Stimulated activated CD4-positive, alpha-beta T cell treated with anti-CD3 and anti-CD28 coated beads, Interleukin-2, amount 100 ng/mL, for 48 hours (primary cell): ENCODE data around the gene GLRA3.
"Not testable (repeated sequence)": the region's sequence is repeated elsewhere in the genome, so short reads cannot be mapped to it uniquely, and the experiment has no call there.

ENCODE experiments used
- DNase-seq, 2 donors: peaks; one replicate each; pipeline ENCODE4 v3.0.0-alpha.2; 2020

Gene GLRA3

DNA sequence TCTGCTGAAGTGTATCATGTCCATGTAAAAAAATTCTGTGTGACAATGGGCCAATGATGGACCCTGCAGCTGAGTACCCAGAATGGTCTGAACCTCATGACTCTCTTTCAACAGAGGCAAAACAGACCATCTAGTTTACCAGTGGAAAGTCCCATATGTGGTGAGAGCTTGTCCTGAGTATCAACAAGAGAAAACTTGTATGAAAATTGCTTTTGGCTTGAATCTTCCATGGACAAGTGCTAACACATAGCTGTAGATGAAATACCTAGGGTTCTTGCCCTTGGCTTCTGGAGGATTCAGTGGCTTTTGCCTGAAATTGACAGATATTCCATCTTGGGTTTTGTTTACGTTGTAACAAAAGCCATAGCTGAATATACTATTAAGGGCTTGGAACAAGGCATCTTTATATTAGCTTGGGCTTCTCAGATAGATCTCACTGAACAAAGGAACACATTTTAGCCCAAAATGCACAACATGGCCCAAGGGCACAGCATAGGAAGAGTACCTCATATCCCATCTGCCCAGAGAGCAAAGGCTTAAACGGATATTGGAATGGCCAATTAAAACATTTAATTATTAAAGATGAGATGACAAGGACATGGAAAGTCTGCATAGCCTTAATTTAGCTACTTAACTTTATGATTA, 178.2 kb downstream of the GLRA3 start:
- no peak for DNase-seq

DNA sequence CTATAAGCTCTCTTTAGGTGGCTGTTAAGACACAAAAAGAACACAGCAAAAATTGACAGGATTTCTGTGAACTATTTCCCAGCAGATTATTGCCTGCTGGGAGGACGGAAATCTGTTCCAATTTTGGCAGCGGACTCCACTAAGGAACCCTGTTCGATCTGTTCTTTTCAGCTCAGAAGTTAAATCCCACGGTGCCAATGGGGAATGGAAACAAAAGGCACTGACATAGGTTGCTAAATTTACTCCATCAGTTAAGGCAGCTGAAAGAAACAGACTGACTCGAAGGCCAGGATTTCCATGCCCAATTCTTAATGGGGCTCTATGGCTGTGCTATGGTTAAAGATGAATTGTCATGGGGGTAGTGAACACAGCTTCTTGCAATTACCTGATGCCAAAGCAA, 180.2 kb downstream of the GLRA3 start:
- DNase-seq, result no peak

DNA sequence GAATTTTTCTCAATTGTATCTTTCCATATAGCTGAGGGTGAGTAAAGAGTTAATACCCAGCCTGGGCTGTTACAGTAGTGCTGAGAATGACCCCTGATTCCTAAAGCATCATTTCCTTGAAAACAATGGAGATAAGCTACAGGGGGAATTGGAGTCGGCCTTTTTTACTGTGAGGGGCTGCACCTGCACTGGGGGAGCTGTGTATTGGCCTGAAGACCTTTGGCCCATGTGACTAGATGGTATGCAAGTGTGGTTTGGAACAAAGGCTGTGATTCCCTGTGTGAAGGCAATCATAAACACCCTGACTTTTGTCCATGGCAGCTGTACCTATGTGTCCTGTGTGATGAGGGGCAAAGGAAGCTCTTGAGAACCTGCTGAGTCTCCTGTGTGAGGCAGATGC, 182.7 kb downstream of the GLRA3 start:
- DNase-seq, result no peak

DNA sequence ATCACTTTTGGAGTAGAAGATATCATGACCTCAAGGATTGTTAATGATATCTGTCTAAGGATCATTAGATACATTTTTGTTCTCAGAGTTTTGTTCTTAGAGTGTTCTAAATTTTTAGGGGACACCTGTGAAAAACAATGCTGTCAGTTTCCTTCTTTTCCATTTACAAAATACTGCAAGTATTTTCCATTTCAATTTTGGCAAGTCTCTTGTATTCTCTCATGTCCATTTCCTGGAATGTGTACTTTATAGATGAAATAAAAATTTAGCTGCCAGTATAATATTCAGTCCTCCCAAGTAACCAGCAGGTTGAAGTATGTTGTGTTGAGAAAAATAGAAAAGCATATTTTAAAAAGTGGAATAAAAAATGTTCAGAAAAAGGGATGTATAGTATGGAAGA, 188.9 kb downstream of the GLRA3 start:
- no peak for DNase-seq

DNA sequence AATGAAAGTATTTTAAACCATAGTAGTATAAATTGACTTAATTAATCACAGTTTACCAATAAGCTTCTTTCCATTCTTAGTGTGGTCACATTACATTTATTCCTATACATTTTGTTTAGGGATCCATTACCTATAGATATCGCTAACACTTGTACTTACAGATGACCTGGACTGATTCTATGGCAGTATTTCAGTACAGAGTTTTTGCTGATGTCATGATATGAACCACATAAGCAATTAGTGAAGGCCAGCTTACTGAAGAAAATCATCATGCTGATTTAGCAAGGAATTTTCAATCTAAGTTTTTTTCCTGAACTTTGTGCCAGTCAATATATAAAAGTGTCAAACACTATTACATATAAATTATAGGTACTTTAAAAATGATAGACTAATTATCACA, 193.3 kb downstream of the GLRA3 start:
- no peak for DNase-seq

DNA sequence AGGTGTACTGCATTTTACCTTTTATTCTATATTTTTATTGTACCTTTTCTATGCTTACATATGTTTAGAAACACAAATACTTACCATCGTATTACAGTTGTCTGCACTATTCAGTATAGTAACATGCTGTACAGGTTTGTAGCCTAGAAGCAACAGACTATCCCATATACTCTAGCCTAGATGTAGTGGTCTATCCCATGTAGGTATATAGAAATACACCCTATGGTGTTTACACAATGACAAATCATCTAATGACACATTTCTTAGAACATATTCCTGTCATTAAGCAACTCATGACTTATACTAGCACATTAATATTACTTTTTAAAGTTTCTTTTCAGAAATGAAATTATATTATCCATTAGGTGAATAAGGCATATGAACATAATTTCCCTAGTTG, 195.6 kb downstream of the GLRA3 start:
- no peak for DNase-seq

DNA sequence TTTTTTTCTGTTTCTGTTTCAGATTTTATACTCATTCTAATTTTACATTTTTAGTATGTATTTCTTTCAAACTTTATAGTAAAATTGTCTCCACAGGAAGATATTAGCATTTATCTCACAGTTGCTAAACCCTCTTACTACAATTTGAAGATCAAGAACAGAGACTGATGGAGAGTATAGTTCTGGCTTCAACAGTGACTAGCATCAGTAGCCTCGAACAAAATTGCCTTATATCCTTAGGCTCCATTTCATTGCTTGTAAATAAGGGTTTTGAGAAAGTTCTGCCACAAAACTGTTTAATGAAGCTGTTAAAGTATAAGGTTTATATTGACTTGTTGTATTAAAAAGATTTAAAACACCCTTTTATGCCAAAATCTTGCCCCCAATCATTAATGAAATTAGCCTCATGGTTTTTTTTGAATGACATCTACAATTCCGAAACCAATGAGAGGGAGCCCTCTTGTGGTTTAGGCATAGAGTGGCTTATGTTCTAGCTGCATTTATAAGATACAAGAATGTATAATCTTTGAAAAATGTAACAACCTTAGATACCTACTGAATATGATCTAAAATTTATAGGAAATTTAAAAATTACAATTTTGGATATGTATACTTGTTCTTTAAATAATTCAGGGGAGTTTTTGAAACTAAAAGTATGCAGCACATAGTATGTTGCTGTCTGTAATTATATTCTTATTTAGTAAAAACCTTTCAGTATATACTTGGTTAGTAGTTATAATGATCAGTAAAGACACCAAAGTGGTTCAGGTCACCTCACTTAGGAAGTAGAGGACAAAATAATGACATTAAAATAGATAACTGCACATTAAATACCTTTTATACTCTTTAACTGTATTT, 196.9 kb downstream of the GLRA3 start:
- no peak for DNase-seq

DNA sequence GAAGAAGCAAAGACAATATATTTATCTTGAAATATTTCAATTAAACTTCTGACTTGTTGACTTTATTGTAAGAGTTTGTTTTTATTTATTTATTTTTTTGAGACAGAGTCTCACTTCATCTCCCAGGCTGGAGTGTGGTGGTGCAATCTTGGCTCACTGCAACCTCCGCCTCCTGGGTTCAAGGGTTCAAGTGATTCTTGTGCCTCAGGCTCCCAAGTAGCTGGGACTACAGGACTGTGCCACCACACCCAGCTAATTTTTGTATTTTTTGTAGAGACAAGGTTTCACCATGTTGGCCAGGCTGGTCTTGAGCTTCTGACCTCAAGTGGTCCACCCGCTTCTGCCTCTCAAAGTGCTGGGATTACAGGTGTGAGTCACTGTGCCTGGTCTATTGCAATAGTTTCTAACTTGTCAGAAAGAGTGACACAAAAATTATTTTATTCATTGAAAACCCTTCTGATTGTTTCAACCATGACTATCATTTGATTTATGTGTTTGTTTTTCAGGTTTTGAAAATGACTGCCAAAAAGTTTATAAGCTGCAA, 199.1 kb downstream of the GLRA3 start:
- DNase-seq, result not testable (repeated sequence)

DNA sequence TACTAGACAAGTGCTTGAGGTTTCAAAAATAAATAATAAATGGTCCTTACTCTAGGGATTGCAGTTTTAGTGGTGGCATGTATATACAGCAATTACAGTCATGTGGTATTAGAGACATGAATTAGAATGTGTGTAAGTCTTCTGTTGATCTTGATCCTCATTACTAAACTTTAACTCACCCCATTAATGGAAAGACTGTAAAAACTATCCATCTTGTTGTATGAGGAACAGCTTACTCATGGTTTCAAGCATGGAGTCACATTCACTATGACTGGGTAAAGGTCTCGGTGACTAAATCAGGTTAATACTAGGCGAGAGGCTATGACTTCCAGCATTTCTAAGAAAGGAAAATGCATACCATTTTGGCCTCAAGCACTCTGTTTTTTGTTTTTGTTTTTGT, 199.8 kb downstream of the GLRA3 start:
- DNase-seq, result no peak

DNA sequence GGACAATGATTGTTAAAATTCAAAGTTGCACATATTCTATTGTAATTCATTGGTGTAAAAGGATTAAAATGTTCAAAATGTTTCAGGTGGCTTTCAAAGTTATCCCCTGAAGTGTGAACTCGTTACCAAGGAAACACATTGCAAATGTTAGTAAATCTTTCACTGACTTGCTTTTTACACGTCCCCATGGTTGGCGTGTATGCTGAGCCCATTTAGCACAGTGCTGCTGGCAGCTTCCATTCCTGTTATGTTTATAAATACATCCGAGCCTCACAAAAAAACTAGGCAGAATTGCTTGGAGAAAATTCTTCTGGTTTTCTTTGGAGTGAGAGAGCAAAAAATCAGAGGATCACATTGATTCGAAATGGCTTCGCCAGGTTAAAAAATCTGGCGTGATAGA, 200.9 kb downstream of the GLRA3 start:
- DNase-seq, result no peak

DNA sequence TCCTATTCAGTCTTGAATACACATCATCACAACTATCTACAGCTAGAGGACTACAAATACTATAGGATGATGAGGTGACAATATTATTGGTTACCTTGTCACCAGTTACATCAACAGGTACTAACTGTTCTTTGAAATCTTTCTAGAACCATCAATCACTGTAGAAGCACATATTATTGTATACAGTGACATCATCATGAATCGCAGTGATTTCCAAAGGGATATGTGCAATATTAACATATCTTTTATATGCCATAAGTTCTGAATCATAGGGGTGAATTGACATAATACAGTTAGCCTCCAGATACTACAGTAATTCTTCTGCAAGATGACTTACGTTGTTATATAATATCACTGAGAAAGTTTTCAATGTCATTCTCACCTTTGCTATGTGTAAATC, 201.6 kb downstream of the GLRA3 start:
- no peak for DNase-seq

DNA sequence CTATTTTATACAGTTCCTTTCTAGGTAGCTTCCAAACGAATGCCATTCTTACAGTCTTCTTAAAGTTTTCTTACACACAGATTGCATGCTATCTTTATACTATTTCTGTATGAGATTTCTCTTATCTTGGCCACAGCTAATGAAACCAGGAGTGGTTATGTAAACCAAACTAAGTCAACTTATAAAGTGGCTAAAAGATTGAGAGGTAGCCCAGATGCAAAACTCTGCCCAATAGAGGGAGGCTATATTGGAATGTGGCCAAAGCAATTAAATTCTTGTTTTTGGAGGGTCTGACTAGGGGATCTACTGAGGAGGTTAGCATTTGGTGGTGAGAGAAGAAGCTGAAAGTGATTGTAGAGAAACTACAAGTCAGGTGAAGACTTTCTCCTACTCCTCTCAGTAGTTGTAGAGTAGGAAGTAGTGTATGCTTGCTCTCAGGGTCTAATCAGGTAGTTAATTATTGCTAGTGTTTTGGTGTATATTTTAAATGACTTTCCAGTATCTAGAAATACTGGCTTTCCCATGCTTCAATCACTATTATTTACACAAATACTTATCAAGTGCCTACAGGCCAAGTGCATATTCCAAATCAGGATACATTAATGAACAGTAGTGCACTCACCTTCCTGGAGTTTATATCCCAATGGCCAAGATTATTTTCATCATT, 202.6 kb downstream of the GLRA3 start:
- DNase-seq, result no peak

DNA sequence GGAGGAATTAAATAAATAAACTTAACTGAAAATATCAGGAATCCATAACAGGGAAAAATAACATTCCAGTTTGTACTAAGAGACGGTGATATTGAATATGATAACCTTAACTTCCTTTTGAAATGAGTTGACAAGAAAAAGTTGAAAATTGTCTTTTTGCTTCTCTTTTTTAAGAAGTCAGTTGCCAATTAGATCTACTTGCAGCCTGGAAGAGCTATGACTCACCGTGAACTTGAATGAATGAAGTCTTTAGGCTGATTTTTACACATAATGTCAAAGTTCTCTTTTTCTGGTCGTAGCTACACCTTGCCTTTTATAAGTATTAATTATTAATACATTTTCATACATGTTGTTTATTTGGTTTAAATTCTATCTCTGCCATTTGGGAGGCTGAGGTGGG, 212.4 kb downstream of the GLRA3 start:
- no peak for DNase-seq

DNA sequence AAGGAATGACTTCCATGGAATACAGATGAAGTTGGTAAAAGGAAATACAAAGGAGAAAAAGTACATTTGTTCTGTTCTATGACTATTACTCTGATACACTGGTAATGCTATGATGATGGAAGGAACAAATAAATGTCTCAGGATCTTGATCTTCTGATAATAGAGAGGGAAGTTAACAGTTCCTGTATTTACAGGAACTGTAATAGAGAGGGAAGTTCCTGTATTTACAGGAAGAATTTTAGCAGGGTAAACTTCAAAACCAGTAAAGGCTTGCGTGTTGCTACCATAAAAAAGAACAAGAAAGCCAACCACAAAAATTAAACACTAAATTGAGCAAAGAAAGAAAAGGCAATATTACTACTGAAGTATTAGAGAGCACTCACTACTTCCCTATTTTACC, 215.1 kb downstream of the GLRA3 start:
- DNase-seq, result no peak

DNA sequence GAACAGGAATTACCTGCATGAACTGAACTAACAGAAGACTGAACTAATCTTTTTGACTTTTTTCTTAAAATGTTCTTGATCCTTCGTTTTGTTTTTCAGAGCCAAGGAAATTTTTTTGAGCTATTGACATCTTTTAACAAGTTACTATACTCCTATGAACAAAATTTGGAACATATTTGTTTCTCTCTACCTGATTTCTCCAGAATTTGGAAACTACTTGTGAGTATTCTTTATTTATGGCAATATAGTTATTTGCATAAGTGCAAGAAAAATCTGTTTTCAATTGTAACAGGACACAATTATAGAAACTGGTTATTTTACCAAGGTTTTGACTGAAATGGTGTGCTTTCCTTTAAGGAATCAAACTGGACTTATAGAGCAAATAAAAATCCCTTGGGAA, 217.3 kb downstream of the GLRA3 start:
- no peak for DNase-seq

DNA sequence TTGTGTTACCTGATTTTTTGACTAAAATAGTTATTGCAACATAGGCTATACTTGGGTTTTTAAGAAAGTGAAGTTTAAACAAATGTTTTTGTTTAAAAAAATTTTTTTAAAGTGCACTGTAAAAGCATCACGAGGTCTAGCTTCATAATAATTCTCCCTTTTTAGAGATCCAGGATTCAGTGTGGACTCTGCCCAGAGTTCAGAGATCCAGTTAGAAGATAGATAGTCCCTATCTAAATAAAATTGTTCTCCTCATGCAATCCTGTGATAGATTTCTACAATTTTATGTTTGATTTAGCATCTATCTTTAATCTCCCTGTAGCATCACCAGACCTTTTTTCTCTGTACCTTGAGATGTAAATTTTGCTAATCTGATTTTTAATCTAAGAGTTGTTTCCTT, 221.3 kb downstream of the GLRA3 start:
- DNase-seq, result no peak

DNA sequence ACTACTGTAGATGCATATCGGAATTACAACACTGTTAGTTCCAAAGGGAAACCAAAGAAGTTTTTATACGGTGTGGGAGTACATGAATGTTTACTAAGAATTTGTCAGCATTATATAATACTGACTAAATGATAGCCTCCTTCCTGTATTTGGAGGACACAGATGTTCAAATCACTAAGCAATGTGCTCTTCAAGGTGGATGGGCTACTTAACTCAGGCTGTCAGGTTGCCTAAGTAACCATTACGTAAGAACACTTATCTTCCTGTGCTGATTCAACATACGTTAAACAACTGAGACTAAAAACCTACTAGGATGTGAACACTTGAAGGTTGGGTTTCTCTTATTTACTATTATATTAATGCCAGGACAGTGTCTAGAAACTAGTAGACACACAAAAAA, 224.8 kb downstream of the GLRA3 start:
- no peak for DNase-seq

DNA sequence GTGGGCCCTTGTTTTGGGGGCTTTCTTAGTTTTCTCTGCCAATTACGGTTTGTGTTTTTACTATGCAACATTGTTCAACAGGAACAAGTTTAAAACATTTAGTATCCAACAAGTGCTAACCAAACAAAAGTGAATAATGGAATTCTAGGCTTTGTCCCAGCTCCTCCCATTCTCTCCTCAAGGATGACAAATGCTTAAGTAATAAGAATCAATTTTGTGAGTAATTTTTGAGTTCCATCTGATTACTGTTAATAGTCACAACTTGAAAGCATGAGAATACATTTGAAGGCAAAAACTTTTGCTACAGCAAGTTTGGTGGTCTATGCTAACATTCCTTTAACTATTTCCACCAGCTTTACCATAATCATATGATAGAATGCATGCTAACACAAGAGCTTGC, 228.7 kb downstream of the GLRA3 start:
- no peak for DNase-seq

DNA sequence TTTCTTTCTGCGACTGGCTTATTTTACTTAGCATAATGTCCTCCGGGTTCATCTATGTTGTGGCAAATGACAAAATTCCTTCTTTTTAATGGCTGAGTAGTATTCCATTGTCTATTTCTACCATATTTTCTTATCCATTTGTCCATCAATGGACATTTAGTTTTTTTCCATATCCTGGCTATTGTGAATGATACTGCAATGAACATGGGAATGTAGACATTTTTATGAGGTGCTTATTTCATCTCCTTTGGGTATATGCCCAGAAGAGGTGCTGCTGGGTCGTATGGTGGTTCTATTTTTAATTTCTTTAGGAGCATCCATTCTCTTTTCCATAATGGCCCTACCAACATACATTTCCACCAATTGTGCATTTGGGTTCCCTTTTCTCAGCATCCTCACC, 230.2 kb downstream of the GLRA3 start:
- no peak for DNase-seq

DNA sequence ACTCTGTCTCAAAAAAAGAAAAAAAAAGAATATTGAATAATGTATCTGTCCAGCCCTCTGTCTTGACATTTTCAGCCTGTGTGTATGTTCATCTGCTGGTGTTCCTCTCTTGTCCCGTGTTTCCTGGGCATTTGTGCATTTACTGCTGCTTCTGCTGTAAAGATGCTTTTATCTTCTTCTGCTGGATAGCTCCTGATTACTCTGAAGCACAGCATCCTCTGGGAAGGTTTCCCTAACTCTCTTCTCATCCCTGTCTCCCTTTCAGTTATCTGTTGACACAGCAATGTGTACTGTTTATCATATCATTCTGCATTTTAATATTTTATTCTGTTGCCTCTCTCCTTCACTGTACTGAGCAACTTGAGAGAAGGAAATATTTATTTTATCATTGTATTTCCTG, 232.5 kb downstream of the GLRA3 start:
- DNase-seq, result no peak

DNA sequence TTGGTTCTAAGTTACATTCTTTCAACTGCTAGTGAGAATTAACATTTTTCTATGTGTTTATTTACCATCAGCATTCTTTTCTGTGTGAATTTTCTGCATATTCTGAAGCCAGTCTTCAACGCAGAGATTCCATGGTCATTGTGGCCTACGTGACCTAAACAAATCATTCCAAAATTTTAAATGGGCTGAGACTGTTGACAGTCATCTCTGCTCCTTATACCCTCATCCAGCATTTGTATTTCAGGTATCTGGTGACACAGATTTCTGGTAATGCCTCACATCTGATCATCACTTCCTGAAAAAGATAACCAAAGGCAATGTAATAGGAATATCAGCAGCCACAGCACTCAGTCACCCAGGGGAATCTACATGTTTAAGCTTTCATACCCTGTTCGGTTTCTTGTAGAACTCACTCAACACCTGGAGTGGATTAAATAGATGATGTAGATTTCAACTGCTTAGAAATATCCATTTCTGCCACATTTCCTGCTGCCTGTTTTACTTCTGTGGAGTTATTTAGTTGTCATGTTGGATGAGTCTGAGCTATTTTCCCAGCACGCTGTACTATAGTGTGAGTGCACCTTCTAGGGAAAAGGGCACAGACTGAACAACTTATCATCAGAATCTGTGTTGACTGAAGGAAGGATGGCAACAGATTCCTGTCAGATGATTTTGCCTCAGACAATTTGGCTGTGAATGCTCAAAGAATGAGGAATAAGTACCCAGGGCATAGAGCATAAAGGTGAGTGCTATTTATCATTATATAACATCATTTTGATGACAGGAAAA, 233.7 kb downstream of the GLRA3 start:
- DNase-seq, result no peak

DNA sequence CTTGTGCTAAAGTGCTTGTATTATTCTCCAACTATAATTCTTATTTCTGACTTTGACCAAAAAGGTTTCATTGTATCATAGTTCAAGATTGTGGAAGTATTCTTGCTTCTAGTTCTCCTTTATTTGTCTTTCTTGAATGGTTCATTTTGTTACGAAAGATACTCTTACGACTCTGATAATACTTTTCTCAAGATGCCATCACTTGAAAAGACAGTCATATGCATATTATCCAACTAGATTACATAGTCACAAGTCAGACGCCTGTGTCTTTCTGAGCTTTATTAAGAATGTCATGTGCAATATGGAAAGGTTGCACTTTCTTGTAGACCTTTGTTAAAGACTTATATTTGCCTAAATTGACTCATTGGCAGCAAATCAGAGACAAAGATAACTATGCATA, 235.3 kb downstream of the GLRA3 start:
- no peak for DNase-seq

DNA sequence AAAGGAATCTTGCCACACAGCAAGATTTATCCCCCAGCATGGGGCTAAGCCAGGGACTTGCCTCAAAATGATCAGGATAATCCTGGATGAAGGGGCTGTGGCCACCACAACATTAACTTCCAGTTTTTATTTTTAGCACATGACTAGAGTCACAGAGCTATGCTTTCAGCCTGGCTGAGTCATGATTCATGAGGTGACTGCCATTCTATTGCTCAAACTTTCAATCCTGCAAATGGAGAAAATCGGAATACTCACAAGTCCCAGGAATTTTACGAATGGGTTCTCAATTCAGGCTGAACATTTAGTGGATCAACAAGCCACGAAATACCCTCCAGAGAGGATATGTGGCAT, 236.1 kb downstream of the GLRA3 start:
- DNase-seq, result no peak
